Astrocyte (in vitro differentiated cells and primary cell): ENCODE data around the gene AGRN. TPM values are rescaled to one million over a fixed set of nuclear protein-coding genes. Genes with fewer than 3 reads are reported as not detected.

Experiments used
- DNase-seq: peaks from one replicate; pipeline ENCODE4 v3.0.0-alpha.2; 2010; ENCODE audit warnings: low read depth
- FAIRE-seq: peaks from 2 replicates; lab custom pipeline; 2011; peaks lifted over from hg19 to GRCh38; lab: Jason Lieb, UNC
- H2AFZ ChIP-seq: 2 replicates; pipeline ENCODE4 v1.6.0; 2012; ENCODE audit warnings: low read depth, low read length, inconsistent platforms
- H3K27ac ChIP-seq: 2 replicates; pipeline ENCODE4 v1.5.1; 2011; ENCODE audit warnings: low read depth, low read length, inconsistent platforms
- H3K27me3 ChIP-seq: 2 replicates; pipeline ENCODE4 v1.6.0; 2011; ENCODE audit warnings: low read length, inconsistent platforms; ENCODE audit not compliant: insufficient read depth
- H3K36me3 ChIP-seq: 2 replicates; pipeline ENCODE4 v1.5.1; 2011; ENCODE audit warnings: low read length, inconsistent platforms; ENCODE audit not compliant: insufficient read depth
- H3K4me1 ChIP-seq: 2 replicates; pipeline ENCODE4 v1.5.1; 2011; ENCODE audit warnings: low read length, inconsistent platforms; ENCODE audit not compliant: insufficient read depth
- H3K4me2 ChIP-seq: 2 replicates; pipeline ENCODE4 v1.6.0; 2012; ENCODE audit warnings: low read length, inconsistent platforms
- H3K4me3 ChIP-seq: 2 replicates; pipeline ENCODE4 v1.5.1; 2011; ENCODE audit warnings: low read depth, mild to moderate bottlenecking, low read length, inconsistent platforms; ENCODE audit not compliant: insufficient read depth
- H3K79me2 ChIP-seq: 2 replicates; pipeline ENCODE4 v1.6.0; 2012; ENCODE audit warnings: mild to moderate bottlenecking, low read length, inconsistent platforms; ENCODE audit not compliant: insufficient read depth
- H3K9ac ChIP-seq: 2 replicates; pipeline ENCODE4 v1.6.0; 2012; ENCODE audit warnings: mild to moderate bottlenecking, low read length, inconsistent platforms
- H3K9me3 ChIP-seq: 2 replicates; pipeline ENCODE4 v1.5.1; 2012; ENCODE audit warnings: low read depth, mild to moderate bottlenecking, low read length, inconsistent platforms; ENCODE audit not compliant: insufficient read depth
- H4K20me1 ChIP-seq: 2 replicates; pipeline ENCODE4 v1.6.0; 2012; ENCODE audit warnings: low read length, inconsistent platforms; ENCODE audit not compliant: insufficient read depth
- H3K27ac Mint-ChIP-seq: one replicate; pipeline ENCODE4 v1.8.0; 2021; ENCODE audit warnings: mild to moderate bottlenecking, mixed read lengths; ENCODE audit not compliant: unreplicated experiment
- H3K27me3 Mint-ChIP-seq: one replicate; pipeline ENCODE4 v1.8.0; 2021; ENCODE audit warnings: low read depth, mixed read lengths; ENCODE audit not compliant: unreplicated experiment
- H3K36me3 Mint-ChIP-seq: one replicate; pipeline ENCODE4 v1.8.0; 2021; ENCODE audit warnings: low read depth, mixed read lengths; ENCODE audit not compliant: unreplicated experiment
- H3K4me1 Mint-ChIP-seq: one replicate; pipeline ENCODE4 v1.8.0; 2021; ENCODE audit warnings: low read depth, mixed read lengths; ENCODE audit not compliant: unreplicated experiment
- H3K4me3 Mint-ChIP-seq: one replicate; pipeline ENCODE4 v1.8.0; 2021; ENCODE audit warnings: mild to moderate bottlenecking, moderate library complexity, mixed read lengths; ENCODE audit not compliant: unreplicated experiment
- H3K9me3 Mint-ChIP-seq: one replicate; pipeline ENCODE4 v1.8.0; 2021; ENCODE audit warnings: mild to moderate bottlenecking, mixed read lengths; ENCODE audit not compliant: unreplicated experiment
- EZH2 ChIP-seq: IDR thresholded peaks from 2 replicates; pipeline ENCODE4 v1.6.1; 2012; ENCODE audit warnings: mild to moderate bottlenecking, low read length, inconsistent platforms; ENCODE audit not compliant: insufficient read depth
- total RNA-seq: library from RNA; stranded (reverse); gene quantifications from 2 replicates; pipeline ENCODE4 v1.2.1, GENCODE V29; 2021
- TF ChIP-seq, protein P1 (sequence below): IDR thresholded peaks from 2 replicates; pipeline ENCODE4 v1.5.1; 2011; ENCODE audit warnings: low read depth, mild to moderate bottlenecking, inconsistent platforms, low read length, moderate library complexity; ENCODE audit not compliant: insufficient read depth

Gene AGRN
- total RNA-seq, 1 donor from 2014 or later = 589 TPM

DNA sequence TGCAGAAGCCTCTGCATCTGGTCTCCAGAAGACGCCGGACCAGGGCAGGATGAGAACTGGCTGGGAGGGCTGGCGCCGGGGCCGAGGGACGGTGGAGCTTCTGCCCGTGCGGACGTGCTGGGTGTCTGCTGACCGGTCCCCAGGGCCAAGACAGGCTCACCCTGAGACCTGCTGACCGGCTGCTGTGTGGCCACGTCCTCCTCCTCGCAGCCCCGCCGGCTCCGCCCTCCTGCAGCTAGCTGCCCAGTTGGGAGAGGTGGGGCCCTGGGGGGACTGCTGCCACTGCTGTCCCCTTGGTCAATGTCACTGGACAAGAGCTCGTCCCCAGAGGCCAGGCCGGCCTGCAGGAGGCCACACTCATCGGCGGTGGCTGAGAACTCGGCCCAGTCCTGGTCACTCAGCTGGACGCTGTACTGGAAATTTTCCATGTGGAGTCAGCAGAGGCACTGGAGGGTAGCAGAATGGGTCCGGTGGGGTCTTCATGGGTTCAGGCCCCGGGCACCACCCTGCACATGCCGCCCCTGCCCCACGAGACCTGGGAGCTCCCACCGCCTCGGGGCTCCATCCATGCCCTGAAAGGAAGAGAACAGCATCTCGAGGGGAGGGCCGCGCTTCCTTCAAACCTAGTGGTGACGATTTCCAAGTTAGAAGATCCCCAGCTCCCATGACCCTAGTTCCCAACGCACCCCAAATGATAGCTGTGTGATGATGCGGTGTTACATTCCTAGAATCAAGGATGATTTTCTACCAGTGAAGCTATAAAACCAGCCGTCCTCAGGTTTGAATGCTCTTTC lies 39.1 kb upstream of the AGRN start:
- FAIRE-seq = no peak
- Histone ChIP-seq H3K79me2 (no peaks in the 10 kb centered on the region), H3K27ac (no peak overlapping the region), H3K9ac (no peak overlapping the region), H4K20me1 (no peaks in the 10 kb centered on the region), H3K4me1 (no peaks in the 10 kb centered on the region), H3K4me2 (no peak overlapping the region), H3K4me3 (no peak overlapping the region), H3K36me3 (no peaks in the 10 kb centered on the region), H3K27me3 (peaks cover 4% of the 10 kb centered on the region), H3K9me3 (no peaks in the 10 kb centered on the region), H2AFZ (no peak overlapping the region)
- TF ChIP-seq, protein P1, sequence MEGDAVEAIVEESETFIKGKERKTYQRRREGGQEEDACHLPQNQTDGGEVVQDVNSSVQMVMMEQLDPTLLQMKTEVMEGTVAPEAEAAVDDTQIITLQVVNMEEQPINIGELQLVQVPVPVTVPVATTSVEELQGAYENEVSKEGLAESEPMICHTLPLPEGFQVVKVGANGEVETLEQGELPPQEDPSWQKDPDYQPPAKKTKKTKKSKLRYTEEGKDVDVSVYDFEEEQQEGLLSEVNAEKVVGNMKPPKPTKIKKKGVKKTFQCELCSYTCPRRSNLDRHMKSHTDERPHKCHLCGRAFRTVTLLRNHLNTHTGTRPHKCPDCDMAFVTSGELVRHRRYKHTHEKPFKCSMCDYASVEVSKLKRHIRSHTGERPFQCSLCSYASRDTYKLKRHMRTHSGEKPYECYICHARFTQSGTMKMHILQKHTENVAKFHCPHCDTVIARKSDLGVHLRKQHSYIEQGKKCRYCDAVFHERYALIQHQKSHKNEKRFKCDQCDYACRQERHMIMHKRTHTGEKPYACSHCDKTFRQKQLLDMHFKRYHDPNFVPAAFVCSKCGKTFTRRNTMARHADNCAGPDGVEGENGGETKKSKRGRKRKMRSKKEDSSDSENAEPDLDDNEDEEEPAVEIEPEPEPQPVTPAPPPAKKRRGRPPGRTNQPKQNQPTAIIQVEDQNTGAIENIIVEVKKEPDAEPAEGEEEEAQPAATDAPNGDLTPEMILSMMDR = no peak
- no peak for TF ChIP-seq EZH2
- H3K4me3 Mint-ChIP-seq = no peak overlapping the region
- H3K27me3 Mint-ChIP-seq = peaks cover 38% of the 10 kb centered on the region
- H3K9me3 Mint-ChIP-seq = no peaks in the 10 kb centered on the region
- H3K27ac Mint-ChIP-seq = no peak overlapping the region
- no peaks in the 10 kb centered on the region for H3K4me1 Mint-ChIP-seq
- H3K36me3 Mint-ChIP-seq = peaks cover under 1% of the 10 kb centered on the region
- no peak for DNase-seq

DNA sequence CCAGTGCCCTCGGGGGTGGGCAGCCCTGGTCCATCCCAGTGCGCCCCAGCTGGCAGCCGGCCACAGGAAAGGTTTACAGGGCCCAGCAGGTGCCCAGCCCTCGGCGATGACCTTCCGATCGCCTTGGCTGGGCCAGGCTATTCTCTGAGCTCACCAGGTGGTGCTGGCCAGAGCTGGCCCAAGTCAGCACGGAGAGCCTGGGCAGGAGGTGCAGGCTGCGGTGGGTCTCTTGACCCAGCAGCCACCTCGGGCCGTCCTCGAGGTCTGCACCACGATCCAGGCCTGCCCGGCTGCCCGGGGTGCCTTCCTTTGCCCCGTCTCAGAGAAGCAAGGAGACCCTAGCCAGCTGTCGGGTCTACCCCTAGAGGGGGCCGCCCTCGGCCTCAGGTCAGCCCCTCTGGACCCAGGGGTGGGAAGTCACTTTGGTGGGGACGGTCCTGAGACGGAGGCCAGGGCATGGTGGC lies 38.4 kb upstream of the AGRN start:
- Mint-ChIP-seq H3K27ac (no peak overlapping the region), H3K9me3 (no peaks in the 10 kb centered on the region), H3K36me3 (no peaks in the 10 kb centered on the region), H3K4me1 (no peaks in the 10 kb centered on the region), H3K27me3 (peaks cover 42% of the 10 kb centered on the region), H3K4me3 (no peak overlapping the region)
- no peaks in the 10 kb centered on the region for H4K20me1 ChIP-seq
- H3K27ac ChIP-seq = no peak overlapping the region
- DNase-seq (no peak), FAIRE-seq (no peak)
- H3K4me1 ChIP-seq = no peaks in the 10 kb centered on the region
- no peak overlapping the region for H3K4me3 ChIP-seq
- no peak overlapping the region for H2AFZ ChIP-seq
- H3K79me2 ChIP-seq = no peaks in the 10 kb centered on the region
- H3K9ac ChIP-seq = no peak overlapping the region
- TF ChIP-seq, protein P1 = no peak
- no peak for TF ChIP-seq EZH2
- no peaks in the 10 kb centered on the region for H3K36me3 ChIP-seq
- H3K4me2 ChIP-seq = no peak overlapping the region
- H3K9me3 ChIP-seq = no peaks in the 10 kb centered on the region
- H3K27me3 ChIP-seq = peaks cover 4% of the 10 kb centered on the region

DNA sequence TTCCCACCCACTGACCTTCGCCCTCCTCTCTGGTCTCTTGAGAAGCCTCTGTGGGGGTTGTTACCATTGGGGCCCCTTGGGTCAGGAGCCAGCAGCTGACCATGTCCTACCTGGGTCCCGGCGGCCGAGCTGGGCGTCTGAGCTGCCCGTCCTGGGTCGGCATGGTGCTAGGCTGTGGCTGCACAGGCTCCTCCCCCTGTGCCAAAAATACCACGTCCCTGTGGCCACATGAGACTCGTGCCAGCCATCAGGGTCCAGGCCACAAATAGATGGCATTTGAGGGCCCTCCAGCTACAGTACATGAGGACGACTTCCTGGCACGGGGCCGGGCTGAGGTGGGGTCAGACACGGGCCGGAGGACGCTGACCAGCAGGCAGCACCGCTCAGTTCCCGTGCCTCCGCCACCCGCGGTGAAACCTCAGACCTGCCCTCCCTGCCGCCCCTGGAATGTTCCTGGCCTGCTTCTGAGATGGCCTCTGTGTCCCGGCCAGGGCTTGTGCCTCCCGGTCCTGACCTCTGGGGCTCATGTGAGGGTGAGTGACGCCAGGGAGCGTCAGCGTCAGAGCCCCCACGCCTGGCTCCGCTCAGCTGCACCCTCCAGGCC lies 37.9 kb upstream of the AGRN start, which contains the start of gene PERM1:
TSS of gene PERM1 (minus strand) at position 139 of the 604 bp plus-strand sequence. CDS start 1,064 bp downstream, outside the sequence.
- Histone ChIP-seq H3K9me3 (no peaks in the 10 kb centered on the region), H3K4me3 (no peak within 1 kb of the TSS), H3K79me2 (no peaks in the 10 kb centered on the region), H3K4me2 (no peak within 1 kb of the TSS), H3K27ac (no peak within 1 kb of the TSS), H3K36me3 (no peaks in the 10 kb centered on the region), H3K9ac (no peak within 1 kb of the TSS), H3K4me1 (no peaks in the 10 kb centered on the region), H4K20me1 (no peaks in the 10 kb centered on the region), H2AFZ (no peak within 1 kb of the TSS), H3K27me3 (peaks cover 4% of the 10 kb centered on the region)
- DNase-seq = no peak
- H3K4me3 Mint-ChIP-seq = no peak within 1 kb of the TSS
- TF ChIP-seq, protein P1 = no peak
- TF ChIP-seq EZH2 = no peak
- H3K36me3 Mint-ChIP-seq = no peaks in the 10 kb centered on the region
- H3K27ac Mint-ChIP-seq = no peak within 1 kb of the TSS
- no peak for FAIRE-seq
- H3K4me1 Mint-ChIP-seq = no peaks in the 10 kb centered on the region
- H3K27me3 Mint-ChIP-seq = peaks cover 44% of the 10 kb centered on the region
- no peaks in the 10 kb centered on the region for H3K9me3 Mint-ChIP-seq
